ENCODE measurements around the gene MALRD1.

MALRD1 gene

GRCh38 chr10:19329475-19329874 lies 280.9 kb downstream of the MALRD1 start:
- Histone ChIP-seq H3K4me3 (ENCODE audit: low read length) (no peak overlapping the region), H3K4me1 (ENCODE audit: control insufficient read depth, insufficient read depth, low read length) (no peaks in the 10 kb centered on the region), H3K27me3 (ENCODE audit: control insufficient read depth, insufficient read depth, low read length) (no peaks in the 10 kb centered on the region), H3K36me3 (ENCODE audit: control insufficient read depth, insufficient read depth, low read length) (no peaks in the 10 kb centered on the region), H3K27ac (ENCODE audit: low read length) (no peak overlapping the region), H3K9me3 (ENCODE audit: control insufficient read depth, insufficient read depth, low read length) (no peaks in the 10 kb centered on the region)
- no peak for DNase-seq (ENCODE audit: low read depth, low spot score)
- WGBS (ENCODE audit: insufficient coverage, insufficient read length), result no CpG with 5 or more reads among the region's 1 CpG

DNA sequence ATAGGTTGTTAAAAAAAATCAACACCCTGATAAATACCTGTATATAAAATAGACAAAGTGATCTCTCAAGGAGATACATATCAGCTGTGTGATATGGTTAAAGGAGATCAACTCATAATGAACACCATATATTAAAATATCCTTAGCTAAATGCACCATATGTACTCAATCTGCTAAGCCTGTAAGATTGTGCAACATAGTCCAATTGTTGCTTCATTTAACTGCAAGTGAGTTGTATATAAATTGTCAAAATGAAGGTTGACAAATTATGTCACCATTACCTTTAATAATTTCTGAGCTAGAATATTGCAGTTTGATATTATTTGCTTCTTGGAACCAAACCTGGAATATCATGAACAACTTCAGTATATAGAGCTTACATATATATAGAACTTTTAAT lies 283.7 kb downstream of the MALRD1 start:
- Histone ChIP-seq H3K36me3 (ENCODE audit: control insufficient read depth, insufficient read depth, low read length) (no peaks in the 10 kb centered on the region), H3K4me3 (ENCODE audit: low read length) (no peak overlapping the region), H3K27ac (ENCODE audit: low read length) (no peak overlapping the region), H3K9me3 (ENCODE audit: control insufficient read depth, insufficient read depth, low read length) (no peaks in the 10 kb centered on the region), H3K4me1 (ENCODE audit: control insufficient read depth, insufficient read depth, low read length) (no peaks in the 10 kb centered on the region), H3K27me3 (ENCODE audit: control insufficient read depth, insufficient read depth, low read length) (no peaks in the 10 kb centered on the region)
- DNase-seq (ENCODE audit: low read depth, low spot score), result no peak

DNA sequence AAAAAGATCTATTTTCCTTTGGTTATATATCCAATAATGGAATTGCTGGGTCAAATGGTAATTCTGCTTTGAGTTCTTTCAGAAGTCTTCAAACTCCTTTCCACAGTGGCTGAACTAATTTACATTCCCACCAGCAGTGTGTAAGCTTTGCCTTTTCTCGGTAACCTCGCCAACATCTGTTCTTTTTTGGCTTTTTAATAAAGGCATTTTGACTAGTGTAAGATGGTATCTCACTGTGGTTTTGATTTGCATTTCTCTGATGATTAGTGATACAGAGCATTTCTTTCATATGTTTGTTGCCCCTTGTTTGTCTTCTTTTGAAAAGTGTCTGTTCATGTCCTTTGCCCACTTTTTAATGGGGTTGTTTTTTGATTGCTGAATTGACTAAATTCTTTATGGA lies 285.0 kb downstream of the MALRD1 start:
- Histone ChIP-seq H3K4me3 (ENCODE audit: low read length) (no peak overlapping the region), H3K4me1 (ENCODE audit: control insufficient read depth, insufficient read depth, low read length) (no peaks in the 10 kb centered on the region), H3K27me3 (ENCODE audit: control insufficient read depth, insufficient read depth, low read length) (no peaks in the 10 kb centered on the region), H3K36me3 (ENCODE audit: control insufficient read depth, insufficient read depth, low read length) (no peaks in the 10 kb centered on the region), H3K27ac (ENCODE audit: low read length) (no peak overlapping the region), H3K9me3 (ENCODE audit: control insufficient read depth, insufficient read depth, low read length) (no peaks in the 10 kb centered on the region)
- no peak for DNase-seq (ENCODE audit: low read depth, low spot score)
- WGBS (ENCODE audit: insufficient coverage, insufficient read length), result no CpG with 5 or more reads among the region's 2 CpGs

GRCh38 chr10:19347621-19348020 lies 299.0 kb downstream of the MALRD1 start:
- Histone ChIP-seq H3K36me3 (ENCODE audit: control insufficient read depth, insufficient read depth, low read length) (no peaks in the 10 kb centered on the region), H3K27ac (ENCODE audit: low read length) (no peak overlapping the region), H3K27me3 (ENCODE audit: control insufficient read depth, insufficient read depth, low read length) (no peaks in the 10 kb centered on the region), H3K4me3 (ENCODE audit: low read length) (no peak overlapping the region), H3K9me3 (ENCODE audit: control insufficient read depth, insufficient read depth, low read length) (no peaks in the 10 kb centered on the region), H3K4me1 (ENCODE audit: control insufficient read depth, insufficient read depth, low read length) (no peaks in the 10 kb centered on the region)
- no CpG with 5 or more reads among the region's 2 CpGs for WGBS (ENCODE audit: insufficient coverage, insufficient read length)
- DNase-seq (ENCODE audit: low read depth, low spot score), result peak; percentile 7

DNA sequence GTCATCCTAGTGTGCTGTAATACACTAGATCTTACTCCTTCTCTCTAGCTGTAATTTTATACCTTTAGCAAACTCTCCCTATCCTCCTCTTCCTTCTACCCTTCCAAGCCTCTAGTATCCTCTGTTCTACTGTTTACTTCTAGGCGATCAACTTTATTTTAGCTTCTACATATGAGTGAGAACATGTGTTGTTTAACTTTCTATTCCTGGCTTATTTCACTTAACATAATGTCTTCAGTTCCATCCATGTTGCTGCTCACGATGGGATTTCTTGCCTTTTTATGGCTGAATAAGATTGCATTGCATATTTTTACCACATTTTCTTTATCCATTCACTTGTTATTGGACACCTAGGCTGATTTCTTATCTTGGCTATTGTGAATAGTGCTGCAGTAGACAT lies 318.6 kb downstream of the MALRD1 start:
- H3K4me1 ChIP-seq (ENCODE audit: control insufficient read depth, insufficient read depth, low read length), result no peaks in the 10 kb centered on the region
- WGBS (ENCODE audit: insufficient coverage, insufficient read length), result no CpG with 5 or more reads among the region's 2 CpGs
- no peaks in the 10 kb centered on the region for H3K9me3 ChIP-seq (ENCODE audit: control insufficient read depth, insufficient read depth, low read length)
- no peaks in the 10 kb centered on the region for H3K27me3 ChIP-seq (ENCODE audit: control insufficient read depth, insufficient read depth, low read length)
- no peak for DNase-seq (ENCODE audit: low read depth, low spot score)
- no peak overlapping the region for H3K27ac ChIP-seq (ENCODE audit: low read length)
- no peaks in the 10 kb centered on the region for H3K36me3 ChIP-seq (ENCODE audit: control insufficient read depth, insufficient read depth, low read length)
- no peak overlapping the region for H3K4me3 ChIP-seq (ENCODE audit: low read length)

- H3K9me3 ChIP-seq (ENCODE audit: control insufficient read depth, insufficient read depth, low read length), result no peaks in the 10 kb centered on the region
- H3K27me3 ChIP-seq (ENCODE audit: control insufficient read depth, insufficient read depth, low read length), result no peaks in the 10 kb centered on the region
- no peak for DNase-seq (ENCODE audit: low read depth, low spot score)
- no peak overlapping the region for H3K27ac ChIP-seq (ENCODE audit: low read length)
- H3K4me3 ChIP-seq (ENCODE audit: low read length), result no peak overlapping the region
- no peaks in the 10 kb centered on the region for H3K4me1 ChIP-seq (ENCODE audit: control insufficient read depth, insufficient read depth, low read length)
- no peaks in the 10 kb centered on the region for H3K36me3 ChIP-seq (ENCODE audit: control insufficient read depth, insufficient read depth, low read length)
- WGBS (ENCODE audit: insufficient coverage, insufficient read length), result no CpG with 5 or more reads among the region's 3 CpGs
Measured at GRCh38 chr10:19373988-19374387, 325.4 kb downstream of the MALRD1 start.

GRCh38 chr10:19385846-19386450 lies 337.3 kb downstream of the MALRD1 start:
- no CpG with 5 or more reads among the region's 3 CpGs for WGBS (ENCODE audit: insufficient coverage, insufficient read length)

GRCh38 chr10:19408924-19409323 lies 360.3 kb downstream of the MALRD1 start:
- H3K9me3 ChIP-seq (ENCODE audit: control insufficient read depth, insufficient read depth, low read length), result no peaks in the 10 kb centered on the region
- H3K4me3 ChIP-seq (ENCODE audit: low read length), result no peak overlapping the region
- no CpG with 5 or more reads among the region's 1 CpG for WGBS (ENCODE audit: insufficient coverage, insufficient read length)
- H3K27me3 ChIP-seq (ENCODE audit: control insufficient read depth, insufficient read depth, low read length), result no peaks in the 10 kb centered on the region
- no peak for DNase-seq (ENCODE audit: low read depth, low spot score)
- no peaks in the 10 kb centered on the region for H3K36me3 ChIP-seq (ENCODE audit: control insufficient read depth, insufficient read depth, low read length)
- no peaks in the 10 kb centered on the region for H3K4me1 ChIP-seq (ENCODE audit: control insufficient read depth, insufficient read depth, low read length)
- no peak overlapping the region for H3K27ac ChIP-seq (ENCODE audit: low read length)

More at GRCh38 chr10:19385846-19386450, 337.3 kb downstream of the MALRD1 start:
- no peaks in the 10 kb centered on the region for H3K4me1 ChIP-seq (ENCODE audit: control insufficient read depth, insufficient read depth, low read length)
- no peak overlapping the region for H3K4me3 ChIP-seq (ENCODE audit: low read length)
- no peaks in the 10 kb centered on the region for H3K9me3 ChIP-seq (ENCODE audit: control insufficient read depth, insufficient read depth, low read length)
- H3K27ac ChIP-seq (ENCODE audit: low read length), result no peak overlapping the region
- no peak for DNase-seq (ENCODE audit: low read depth, low spot score)
- no peaks in the 10 kb centered on the region for H3K27me3 ChIP-seq (ENCODE audit: control insufficient read depth, insufficient read depth, low read length)
- no peaks in the 10 kb centered on the region for H3K36me3 ChIP-seq (ENCODE audit: control insufficient read depth, insufficient read depth, low read length)

GRCh38 chr10:19411119-19411518 lies 362.5 kb downstream of the MALRD1 start:
- no peaks in the 10 kb centered on the region for H3K36me3 ChIP-seq (ENCODE audit: control insufficient read depth, insufficient read depth, low read length)
- no peaks in the 10 kb centered on the region for H3K27me3 ChIP-seq (ENCODE audit: control insufficient read depth, insufficient read depth, low read length)
- no peak overlapping the region for H3K27ac ChIP-seq (ENCODE audit: low read length)
- no peaks in the 10 kb centered on the region for H3K9me3 ChIP-seq (ENCODE audit: control insufficient read depth, insufficient read depth, low read length)
- H3K4me1 ChIP-seq (ENCODE audit: control insufficient read depth, insufficient read depth, low read length), result no peaks in the 10 kb centered on the region; the same call in 1 of the 2 replicates
- no peak for DNase-seq (ENCODE audit: low read depth, low spot score)
- no peak overlapping the region for H3K4me3 ChIP-seq (ENCODE audit: low read length)
- no CpG with 5 or more reads among the region's 2 CpGs for WGBS (ENCODE audit: insufficient coverage, insufficient read length)

DNA sequence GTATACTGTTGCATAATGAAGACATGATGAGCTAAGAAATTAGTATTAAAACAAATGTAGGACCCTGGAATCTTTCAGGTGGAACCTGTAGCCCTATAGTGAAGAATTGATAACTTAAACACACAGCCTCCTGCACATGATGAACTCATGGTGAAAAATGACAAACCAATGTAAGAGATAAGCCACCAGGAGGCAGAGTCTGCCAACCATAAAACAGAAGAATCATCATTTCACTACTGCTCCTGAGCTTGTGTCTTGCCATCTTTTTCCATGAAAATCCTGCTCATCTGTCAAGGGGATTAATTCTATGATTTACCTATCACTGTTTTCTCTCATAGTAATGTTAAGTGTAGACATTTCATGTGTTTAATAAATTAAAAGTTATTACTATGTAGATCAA lies 363.9 kb downstream of the MALRD1 start:
- no peak overlapping the region for H3K27ac ChIP-seq (ENCODE audit: low read length)
- DNase-seq (ENCODE audit: low read depth, low spot score), result peak; percentile 37
- H3K36me3 ChIP-seq (ENCODE audit: control insufficient read depth, insufficient read depth, low read length), result no peaks in the 10 kb centered on the region
- no peaks in the 10 kb centered on the region for H3K9me3 ChIP-seq (ENCODE audit: control insufficient read depth, insufficient read depth, low read length)
- H3K27me3 ChIP-seq (ENCODE audit: control insufficient read depth, insufficient read depth, low read length), result no peaks in the 10 kb centered on the region
- H3K4me1 ChIP-seq (ENCODE audit: control insufficient read depth, insufficient read depth, low read length), result no peaks in the 10 kb centered on the region; the same call in 1 of the 2 replicates
- no peak overlapping the region for H3K4me3 ChIP-seq (ENCODE audit: low read length)

GRCh38 chr10:19416164-19416563 lies 367.6 kb downstream of the MALRD1 start:
- no peaks in the 10 kb centered on the region for H3K9me3 ChIP-seq (ENCODE audit: control insufficient read depth, insufficient read depth, low read length)
- no peak for DNase-seq (ENCODE audit: low read depth, low spot score)
- no peak overlapping the region for H3K27ac ChIP-seq (ENCODE audit: low read length)
- H3K36me3 ChIP-seq (ENCODE audit: control insufficient read depth, insufficient read depth, low read length), result no peaks in the 10 kb centered on the region
- H3K27me3 ChIP-seq (ENCODE audit: control insufficient read depth, insufficient read depth, low read length), result no peaks in the 10 kb centered on the region
- H3K4me1 ChIP-seq (ENCODE audit: control insufficient read depth, insufficient read depth, low read length), result peaks cover 5% of the 10 kb centered on the region
- no peak overlapping the region for H3K4me3 ChIP-seq (ENCODE audit: low read length)
- no CpG with 5 or more reads among the region's 1 CpG for WGBS (ENCODE audit: insufficient coverage, insufficient read length)

All from iPS DF 6.9 (cell line).